SIG-M5 (cell line): ENCODE measurements around the gene HTT.

Source experiments
- DNase-seq: peaks from one replicate; lab custom pipeline; 2025; lab: John Stamatoyannopoulos, UW

Gene HTT

GRCh38 chr4:3291969-3292570 lies 217.6 kb downstream of the HTT start:
- no peak for DNase-seq

GRCh38 chr4:3292571-3293400 lies 218.3 kb downstream of the HTT start, which contains the start of gene RGS12:
Gene RGS12, plus strand, starts transcription at chr4:3293021. Its CDS starts 23,150 bp downstream, at chr4:3316171.
- DNase-seq, result peak; percentile 11
